HEK293 (cell line): ENCODE results near the gene DCBLD2.

ENCODE experiments used
- CTCF ChIA-PET: fragments of 350-600 bp; formaldehyde crosslinking; extraction: SDS; loops from one replicate; lab custom pipeline; 2021; ENCODE audit warnings: antibody characterized with exemption; lab: Yijun Ruan, JAX
- POLR2A ChIA-PET: fragments of 300-600 bp; formaldehyde crosslinking; extraction: SDS; loops from one replicate; lab custom pipeline; 2020; ENCODE audit warnings: antibody characterized with exemption, inconsistent platforms; lab: Yijun Ruan, JAX
- H3K27ac ChIP-seq: fragments of 200-500 bp; sonication (Bioruptor generic); 2 replicates; pipeline ENCODE4 v1.5.1; 2014; ENCODE audit warnings: low read depth, low read length, control low read depth, inconsistent platforms; ENCODE audit errors: extremely low read depth
- H3K36me3 ChIP-seq, 2 experiments: fragments of 200-500 bp in 1 of 2; sonication (Bioruptor generic) in 1 of 2; 1 replicate in 1 of 2; 2 replicates in 1 of 2; pipeline ENCODE4 v1.5.1; 2014 to 2017; ENCODE audit warnings: inconsistent platforms in 2 of 2, low read length in 2 of 2; ENCODE audit not compliant: control insufficient read depth in 2 of 2, insufficient read depth in 1 of 2
- H3K4me1 ChIP-seq: fragments of 200-500 bp; sonication (Bioruptor generic); 2 replicates; pipeline ENCODE4 v1.5.1; 2014; ENCODE audit warnings: mild to moderate bottlenecking, low read length, inconsistent platforms; ENCODE audit not compliant: control insufficient read depth, insufficient read depth
- H3K4me3 ChIP-seq: 2 replicates; pipeline ENCODE4 v1.5.1; 2011; ENCODE audit warnings: low read depth, mild to moderate bottlenecking, control low read depth, low read length, moderate library complexity
- H3K9me3 ChIP-seq: fragments of 200-500 bp; sonication (Bioruptor generic); 2 replicates; pipeline ENCODE4 v1.5.1; 2014; ENCODE audit warnings: low read depth, low read length, inconsistent platforms; ENCODE audit not compliant: control insufficient read depth, insufficient read depth
- GLI2 ChIP-seq: fragments of 450-650 bp; formaldehyde crosslinking; IDR thresholded peaks from 2 replicates; pipeline ENCODE4; 2017; ENCODE audit warnings: missing biosample characterization, missing genetic modification characterization, low read depth, borderline replicate concordance
- GLIS2 ChIP-seq: fragments of 450-650 bp; formaldehyde crosslinking; IDR thresholded peaks from 2 replicates; pipeline ENCODE4 v1.5.1; 2016; ENCODE audit warnings: missing biosample characterization, missing genetic modification characterization
- OSR2 ChIP-seq: fragments of 450-650 bp; formaldehyde crosslinking; IDR thresholded peaks from 2 replicates; pipeline ENCODE4 v1.5.1; 2016; ENCODE audit warnings: missing biosample characterization, missing genetic modification characterization
- OVOL3 ChIP-seq: fragments of 450-650 bp; formaldehyde crosslinking; IDR thresholded peaks from 2 replicates; pipeline ENCODE4 v1.5.1; 2016; ENCODE audit warnings: missing biosample characterization, missing genetic modification characterization
- RBAK ChIP-seq: fragments of 450-650 bp; formaldehyde crosslinking; IDR thresholded peaks from 2 replicates; pipeline ENCODE4 v1.5.1; 2016; ENCODE audit warnings: missing biosample characterization, missing genetic modification characterization
- SCRT2 ChIP-seq: fragments of 450-650 bp; formaldehyde crosslinking; IDR thresholded peaks from 2 replicates; pipeline ENCODE4 v1.5.1; 2016; ENCODE audit warnings: missing biosample characterization, missing genetic modification characterization
- ZBTB20 ChIP-seq: fragments of 450-650 bp; formaldehyde crosslinking; IDR thresholded peaks from 2 replicates; pipeline ENCODE4 v1.5.1; 2016; ENCODE audit warnings: missing biosample characterization, missing genetic modification characterization
- ZBTB48 ChIP-seq: fragments of 450-650 bp; formaldehyde crosslinking; IDR thresholded peaks from 2 replicates; pipeline ENCODE4 v1.5.1; 2016; ENCODE audit warnings: missing biosample characterization, missing genetic modification characterization
- ZNF132 ChIP-seq: fragments of 450-650 bp; formaldehyde crosslinking; IDR thresholded peaks from 2 replicates; pipeline ENCODE4 v1.5.1; 2017; ENCODE audit warnings: missing biosample characterization, missing genetic modification characterization, borderline replicate concordance
- ZNF202 ChIP-seq: fragments of 450-650 bp; formaldehyde crosslinking; IDR thresholded peaks from 2 replicates; pipeline ENCODE4 v1.5.1; 2016; ENCODE audit warnings: missing biosample characterization, missing genetic modification characterization, borderline replicate concordance
- ZNF266 ChIP-seq: fragments of 450-650 bp; formaldehyde crosslinking; IDR thresholded peaks from 2 replicates; pipeline ENCODE4 v1.5.1; 2016; ENCODE audit warnings: missing biosample characterization, missing genetic modification characterization, low read depth
- ZNF335 ChIP-seq: fragments of 450-650 bp; formaldehyde crosslinking; conservative IDR thresholded peaks from 2 replicates; pipeline ENCODE4 v1.5.1; 2016; ENCODE audit warnings: missing biosample characterization, missing genetic modification characterization
- ZNF354C ChIP-seq: fragments of 450-650 bp; formaldehyde crosslinking; IDR thresholded peaks from 2 replicates; pipeline ENCODE4 v1.5.1; 2016; ENCODE audit warnings: missing biosample characterization, missing genetic modification characterization, low read depth, borderline replicate concordance
- ZNF404 ChIP-seq: fragments of 450-650 bp; formaldehyde crosslinking; IDR thresholded peaks from 2 replicates; pipeline ENCODE4 v1.5.1; 2017; ENCODE audit warnings: missing biosample characterization, missing genetic modification characterization
- ZNF521 ChIP-seq: fragments of 450-650 bp; formaldehyde crosslinking; IDR thresholded peaks from 2 replicates; pipeline ENCODE4 v1.5.1; 2017; ENCODE audit warnings: missing biosample characterization, mild to moderate bottlenecking, missing genetic modification characterization
- ZNF555 ChIP-seq: fragments of 450-650 bp; formaldehyde crosslinking; conservative IDR thresholded peaks from 2 replicates; pipeline ENCODE4 v1.5.1; 2017; ENCODE audit warnings: missing biosample characterization, mild to moderate bottlenecking, missing genetic modification characterization, inconsistent platforms
- ZNF623 ChIP-seq: fragments of 450-650 bp; formaldehyde crosslinking; IDR thresholded peaks from 2 replicates; pipeline ENCODE4 v1.5.1; 2016; ENCODE audit warnings: missing biosample characterization, missing genetic modification characterization
- ZNF664 ChIP-seq: fragments of 450-650 bp; formaldehyde crosslinking; IDR thresholded peaks from 2 replicates; pipeline ENCODE4 v1.5.1; 2016; ENCODE audit warnings: missing biosample characterization, missing genetic modification characterization
- ZNF701 ChIP-seq: fragments of 450-650 bp; formaldehyde crosslinking; IDR thresholded peaks from 2 replicates; pipeline ENCODE4 v1.5.1; 2016; ENCODE audit warnings: missing biosample characterization, missing genetic modification characterization
- ZNF791 ChIP-seq: fragments of 450-650 bp; formaldehyde crosslinking; IDR thresholded peaks from 2 replicates; pipeline ENCODE4 v1.5.1; 2016; ENCODE audit warnings: missing biosample characterization, missing genetic modification characterization
- ZNF830 ChIP-seq: fragments of 450-650 bp; IDR thresholded peaks from 2 replicates; pipeline ENCODE4 v1.5.0; 2018; ENCODE audit warnings: missing biosample characterization, missing genetic modification characterization, low read depth, mild to moderate bottlenecking, moderate library complexity
- ZNF843 ChIP-seq: fragments of 450-650 bp; formaldehyde crosslinking; IDR thresholded peaks from 2 replicates; pipeline ENCODE4 v1.5.1; 2016; ENCODE audit warnings: missing biosample characterization, missing genetic modification characterization
- TF ChIP-seq, protein P1 (sequence below): fragments of 450-650 bp; formaldehyde crosslinking; IDR thresholded peaks from 2 replicates; pipeline ENCODE4 v1.5.1; 2016; ENCODE audit warnings: missing biosample characterization, missing genetic modification characterization
- TF ChIP-seq, protein P2 (sequence below): fragments of 450-650 bp; formaldehyde crosslinking; IDR thresholded peaks from 2 replicates; pipeline ENCODE4 v1.5.1; 2017; ENCODE audit warnings: missing biosample characterization, missing genetic modification characterization
- TF ChIP-seq, protein P3 (sequence below): fragments of 450-650 bp; formaldehyde crosslinking; IDR thresholded peaks from 2 replicates; pipeline ENCODE4 v1.5.1; 2016; ENCODE audit warnings: missing biosample characterization, missing genetic modification characterization
- TF ChIP-seq, protein P4 (sequence below): fragments of 450-650 bp; formaldehyde crosslinking; optimal IDR thresholded peaks from 2 replicates; pipeline ENCODE3; 2016; ENCODE audit warnings: missing biosample characterization, mild to moderate bottlenecking, missing genetic modification characterization
- TF ChIP-seq, protein P5 (sequence below): fragments of 450-650 bp; formaldehyde crosslinking; IDR thresholded peaks from 2 replicates; pipeline ENCODE4 v1.5.1; 2016; ENCODE audit warnings: missing biosample characterization, missing genetic modification characterization
- TF ChIP-seq, protein P6 (sequence below): fragments of 450-650 bp; IDR thresholded peaks from 2 replicates; pipeline ENCODE4 v1.5.1; 2018; ENCODE audit warnings: missing biosample characterization, mild to moderate bottlenecking, missing genetic modification characterization

The DCBLD2 gene

DNA sequence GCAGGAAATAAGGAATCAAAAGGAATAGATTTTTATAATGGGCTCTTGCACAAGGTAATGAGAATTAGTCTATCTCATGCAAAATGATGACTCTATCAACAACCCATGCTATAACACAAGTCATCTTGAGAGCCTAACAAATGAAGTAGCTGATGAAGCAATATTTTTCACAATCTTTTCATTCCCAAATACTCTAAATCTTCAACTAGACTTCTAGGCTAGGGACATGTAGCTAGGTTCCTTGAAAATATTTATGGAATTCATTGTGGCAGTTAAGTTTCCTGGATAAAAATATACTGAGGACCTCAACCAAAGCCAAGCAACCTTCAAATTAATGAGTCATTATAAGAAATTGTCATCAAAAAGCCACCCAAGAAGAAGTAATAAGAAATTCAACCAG, 55.4 kb downstream of the DCBLD2 start (continued):
- TF ChIP-seq, protein P1, sequence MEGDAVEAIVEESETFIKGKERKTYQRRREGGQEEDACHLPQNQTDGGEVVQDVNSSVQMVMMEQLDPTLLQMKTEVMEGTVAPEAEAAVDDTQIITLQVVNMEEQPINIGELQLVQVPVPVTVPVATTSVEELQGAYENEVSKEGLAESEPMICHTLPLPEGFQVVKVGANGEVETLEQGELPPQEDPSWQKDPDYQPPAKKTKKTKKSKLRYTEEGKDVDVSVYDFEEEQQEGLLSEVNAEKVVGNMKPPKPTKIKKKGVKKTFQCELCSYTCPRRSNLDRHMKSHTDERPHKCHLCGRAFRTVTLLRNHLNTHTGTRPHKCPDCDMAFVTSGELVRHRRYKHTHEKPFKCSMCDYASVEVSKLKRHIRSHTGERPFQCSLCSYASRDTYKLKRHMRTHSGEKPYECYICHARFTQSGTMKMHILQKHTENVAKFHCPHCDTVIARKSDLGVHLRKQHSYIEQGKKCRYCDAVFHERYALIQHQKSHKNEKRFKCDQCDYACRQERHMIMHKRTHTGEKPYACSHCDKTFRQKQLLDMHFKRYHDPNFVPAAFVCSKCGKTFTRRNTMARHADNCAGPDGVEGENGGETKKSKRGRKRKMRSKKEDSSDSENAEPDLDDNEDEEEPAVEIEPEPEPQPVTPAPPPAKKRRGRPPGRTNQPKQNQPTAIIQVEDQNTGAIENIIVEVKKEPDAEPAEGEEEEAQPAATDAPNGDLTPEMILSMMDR (tag by site-specific recombination) = no peak
- TF ChIP-seq ZNF404 (tag by site-specific recombination) (no peak), RBAK (tag by site-specific recombination) (no peak), ZNF623 (tag by site-specific recombination) (no peak), ZNF335 (no peak), ZNF830 (no peak), ZNF791 (no peak), ZNF664 (no peak)
- TF ChIP-seq, protein P2, sequence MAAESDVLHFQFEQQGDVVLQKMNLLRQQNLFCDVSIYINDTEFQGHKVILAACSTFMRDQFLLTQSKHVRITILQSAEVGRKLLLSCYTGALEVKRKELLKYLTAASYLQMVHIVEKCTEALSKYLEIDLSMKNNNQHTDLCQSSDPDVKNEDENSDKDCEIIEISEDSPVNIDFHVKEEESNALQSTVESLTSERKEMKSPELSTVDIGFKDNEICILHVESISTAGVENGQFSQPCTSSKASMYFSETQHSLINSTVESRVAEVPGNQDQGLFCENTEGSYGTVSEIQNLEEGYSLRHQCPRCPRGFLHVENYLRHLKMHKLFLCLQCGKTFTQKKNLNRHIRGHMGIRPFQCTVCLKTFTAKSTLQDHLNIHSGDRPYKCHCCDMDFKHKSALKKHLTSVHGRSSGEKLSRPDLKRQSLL (tag by site-specific recombination) = no peak

DNA sequence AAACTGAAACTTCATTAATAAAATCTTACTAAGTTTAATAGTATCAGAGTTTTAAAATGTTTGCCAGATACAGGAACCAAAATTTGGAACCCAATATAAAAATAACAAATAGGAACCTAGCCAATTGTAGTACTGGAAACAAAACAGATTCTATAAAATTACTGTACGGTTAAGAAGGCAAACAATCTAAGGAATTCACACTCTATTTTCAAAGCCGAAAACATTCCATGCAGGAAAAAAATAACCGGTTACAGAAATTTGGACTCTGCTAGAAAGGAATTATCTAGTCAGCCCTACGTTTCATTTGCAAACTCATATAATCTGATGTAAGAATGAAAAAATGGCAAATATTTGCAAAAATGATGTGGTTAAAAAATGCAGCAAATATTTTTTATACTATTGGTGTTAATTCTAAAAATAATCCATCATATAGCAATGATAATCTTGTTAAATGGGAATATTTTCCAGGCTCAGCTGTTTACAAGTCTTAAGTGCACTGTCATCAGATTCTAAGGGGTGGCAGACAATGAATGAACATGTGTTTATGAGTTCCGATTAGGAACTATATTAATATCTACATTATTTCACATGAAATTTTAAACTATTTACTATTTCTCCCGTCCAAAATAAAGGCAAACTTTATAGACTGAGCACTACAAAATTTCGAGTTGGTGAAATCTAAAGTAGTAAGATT, 58.1 kb downstream of the DCBLD2 start:
- CTCF ChIA-PET = interaction anchor here (0.6 to 1.3 kb wide), 2 partner anchors 17 to 342 kb away, joined by 3 read pairs; no protein-coding TSS in a partner anchor
- Histone ChIP-seq H3K9me3 (no peaks in the 10 kb centered on the region), H3K36me3 (peaks cover 6 to 14% of the 10 kb centered on the region in 2 experiments; a peak in 1 of 3 replicates), H3K4me3 (no peak overlapping the region), H3K4me1 (no peaks in the 10 kb centered on the region), H3K27ac (no peak overlapping the region)
- no peak for TF ChIP-seq ZNF521 (tag by site-specific recombination)
- TF ChIP-seq ZNF555 (tag by site-specific recombination) = no peak
- no peak for TF ChIP-seq GLI2
- TF ChIP-seq, protein P3, sequence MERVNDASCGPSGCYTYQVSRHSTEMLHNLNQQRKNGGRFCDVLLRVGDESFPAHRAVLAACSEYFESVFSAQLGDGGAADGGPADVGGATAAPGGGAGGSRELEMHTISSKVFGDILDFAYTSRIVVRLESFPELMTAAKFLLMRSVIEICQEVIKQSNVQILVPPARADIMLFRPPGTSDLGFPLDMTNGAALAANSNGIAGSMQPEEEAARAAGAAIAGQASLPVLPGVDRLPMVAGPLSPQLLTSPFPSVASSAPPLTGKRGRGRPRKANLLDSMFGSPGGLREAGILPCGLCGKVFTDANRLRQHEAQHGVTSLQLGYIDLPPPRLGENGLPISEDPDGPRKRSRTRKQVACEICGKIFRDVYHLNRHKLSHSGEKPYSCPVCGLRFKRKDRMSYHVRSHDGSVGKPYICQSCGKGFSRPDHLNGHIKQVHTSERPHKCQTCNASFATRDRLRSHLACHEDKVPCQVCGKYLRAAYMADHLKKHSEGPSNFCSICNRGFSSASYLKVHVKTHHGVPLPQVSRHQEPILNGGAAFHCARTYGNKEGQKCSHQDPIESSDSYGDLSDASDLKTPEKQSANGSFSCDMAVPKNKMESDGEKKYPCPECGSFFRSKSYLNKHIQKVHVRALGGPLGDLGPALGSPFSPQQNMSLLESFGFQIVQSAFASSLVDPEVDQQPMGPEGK (tag by site-specific recombination) = no peak
- no peak for TF ChIP-seq ZNF354C (tag by site-specific recombination)
- no peak for TF ChIP-seq ZNF701
- TF ChIP-seq, protein P4, sequence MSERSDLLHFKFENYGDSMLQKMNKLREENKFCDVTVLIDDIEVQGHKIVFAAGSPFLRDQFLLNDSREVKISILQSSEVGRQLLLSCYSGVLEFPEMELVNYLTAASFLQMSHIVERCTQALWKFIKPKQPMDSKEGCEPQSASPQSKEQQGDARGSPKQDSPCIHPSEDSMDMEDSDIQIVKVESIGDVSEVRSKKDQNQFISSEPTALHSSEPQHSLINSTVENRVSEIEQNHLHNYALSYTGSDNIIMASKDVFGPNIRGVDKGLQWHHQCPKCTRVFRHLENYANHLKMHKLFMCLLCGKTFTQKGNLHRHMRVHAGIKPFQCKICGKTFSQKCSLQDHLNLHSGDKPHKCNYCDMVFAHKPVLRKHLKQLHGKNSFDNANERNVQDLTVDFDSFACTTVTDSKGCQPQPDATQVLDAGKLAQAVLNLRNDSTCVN (tag by site-specific recombination) = no peak
- no peak for TF ChIP-seq ZBTB48 (tag by site-specific recombination)
- no peak for TF ChIP-seq ZNF266 (tag by site-specific recombination)
- TF ChIP-seq ZNF843 (tag by site-specific recombination) = no peak
- TF ChIP-seq ZNF132 (tag by site-specific recombination) = no peak
- TF ChIP-seq GLIS2 = no peak
- no peak for TF ChIP-seq SCRT2 (tag by site-specific recombination)
- TF ChIP-seq OVOL3 (tag by site-specific recombination) = no peak
- no peak for TF ChIP-seq ZNF335
- TF ChIP-seq, protein P5, sequence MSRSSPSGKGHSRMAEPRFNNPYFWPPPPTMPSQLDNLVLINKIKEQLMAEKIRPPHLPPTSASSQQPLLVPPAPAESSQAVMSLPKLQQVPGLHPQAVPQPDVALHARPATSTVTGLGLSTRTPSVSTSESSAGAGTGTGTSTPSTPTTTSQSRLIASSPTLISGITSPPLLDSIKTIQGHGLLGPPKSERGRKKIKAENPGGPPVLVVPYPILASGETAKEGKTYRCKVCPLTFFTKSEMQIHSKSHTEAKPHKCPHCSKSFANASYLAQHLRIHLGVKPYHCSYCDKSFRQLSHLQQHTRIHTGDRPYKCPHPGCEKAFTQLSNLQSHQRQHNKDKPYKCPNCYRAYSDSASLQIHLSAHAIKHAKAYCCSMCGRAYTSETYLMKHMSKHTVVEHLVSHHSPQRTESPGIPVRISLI (tag by site-specific recombination) = no peak
- no peak for TF ChIP-seq ZNF202 (tag by site-specific recombination)
- TF ChIP-seq OSR2 = no peak
- TF ChIP-seq, protein P6, sequence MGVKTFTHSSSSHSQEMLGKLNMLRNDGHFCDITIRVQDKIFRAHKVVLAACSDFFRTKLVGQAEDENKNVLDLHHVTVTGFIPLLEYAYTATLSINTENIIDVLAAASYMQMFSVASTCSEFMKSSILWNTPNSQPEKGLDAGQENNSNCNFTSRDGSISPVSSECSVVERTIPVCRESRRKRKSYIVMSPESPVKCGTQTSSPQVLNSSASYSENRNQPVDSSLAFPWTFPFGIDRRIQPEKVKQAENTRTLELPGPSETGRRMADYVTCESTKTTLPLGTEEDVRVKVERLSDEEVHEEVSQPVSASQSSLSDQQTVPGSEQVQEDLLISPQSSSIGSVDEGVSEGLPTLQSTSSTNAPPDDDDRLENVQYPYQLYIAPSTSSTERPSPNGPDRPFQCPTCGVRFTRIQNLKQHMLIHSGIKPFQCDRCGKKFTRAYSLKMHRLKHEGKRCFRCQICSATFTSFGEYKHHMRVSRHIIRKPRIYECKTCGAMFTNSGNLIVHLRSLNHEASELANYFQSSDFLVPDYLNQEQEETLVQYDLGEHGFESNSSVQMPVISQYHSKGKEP (tag by site-specific recombination) = no peak
- TF ChIP-seq ZBTB20 (tag by site-specific recombination) = no peak
- POLR2A ChIA-PET = no interaction called here
